HEK293 (cell line): ENCODE data around the gene C5AR2.

Source experiments
- CTCF ChIA-PET: fragments of 350-600 bp; formaldehyde crosslinking; extraction: SDS; loops from one replicate; lab custom pipeline; 2021; ENCODE audit warnings: antibody characterized with exemption; lab: Yijun Ruan, JAX
- POLR2A ChIA-PET: fragments of 300-600 bp; formaldehyde crosslinking; extraction: SDS; loops from one replicate; lab custom pipeline; 2020; ENCODE audit warnings: antibody characterized with exemption, inconsistent platforms; lab: Yijun Ruan, JAX
- H3K27ac ChIP-seq: fragments of 200-500 bp; sonication (Bioruptor generic); 2 replicates; pipeline ENCODE4 v1.5.1; 2014; ENCODE audit warnings: low read depth, low read length, control low read depth, inconsistent platforms; ENCODE audit errors: extremely low read depth
- H3K36me3 ChIP-seq, 2 experiments: fragments of 200-500 bp in 1 of 2; sonication (Bioruptor generic) in 1 of 2; 1 replicate in 1 of 2; 2 replicates in 1 of 2; pipeline ENCODE4 v1.5.1; 2014 to 2017; ENCODE audit warnings: inconsistent platforms in 2 of 2, low read length in 2 of 2; ENCODE audit not compliant: control insufficient read depth in 2 of 2, insufficient read depth in 1 of 2
- H3K4me1 ChIP-seq: fragments of 200-500 bp; sonication (Bioruptor generic); 2 replicates; pipeline ENCODE4 v1.5.1; 2014; ENCODE audit warnings: mild to moderate bottlenecking, low read length, inconsistent platforms; ENCODE audit not compliant: control insufficient read depth, insufficient read depth
- H3K4me3 ChIP-seq: 2 replicates; pipeline ENCODE4 v1.5.1; 2011; ENCODE audit warnings: low read depth, mild to moderate bottlenecking, control low read depth, low read length, moderate library complexity
- H3K9me3 ChIP-seq: fragments of 200-500 bp; sonication (Bioruptor generic); 2 replicates; pipeline ENCODE4 v1.5.1; 2014; ENCODE audit warnings: low read depth, low read length, inconsistent platforms; ENCODE audit not compliant: control insufficient read depth, insufficient read depth
- CTCF ChIP-seq: fragments of 450-650 bp; formaldehyde crosslinking; IDR thresholded peaks from 2 replicates; pipeline ENCODE4 v1.5.1; 2016; ENCODE audit warnings: missing biosample characterization, missing genetic modification characterization
- HIC1 ChIP-seq: fragments of 450-650 bp; formaldehyde crosslinking; IDR thresholded peaks from 2 replicates; pipeline ENCODE4 v1.5.1; 2016; ENCODE audit warnings: missing biosample characterization, missing genetic modification characterization
- KLF10 ChIP-seq: fragments of 450-650 bp; IDR thresholded peaks from 2 replicates; pipeline ENCODE4 v1.5.1; 2018; ENCODE audit warnings: missing biosample characterization, mild to moderate bottlenecking, missing genetic modification characterization
- RBAK ChIP-seq: fragments of 450-650 bp; formaldehyde crosslinking; IDR thresholded peaks from 2 replicates; pipeline ENCODE4 v1.5.1; 2016; ENCODE audit warnings: missing biosample characterization, missing genetic modification characterization
- ZBTB17 ChIP-seq: fragments of 450-650 bp; formaldehyde crosslinking; IDR thresholded peaks from 2 replicates; pipeline ENCODE4 v1.5.1; 2016; ENCODE audit warnings: missing biosample characterization, missing genetic modification characterization
- ZNF112 ChIP-seq: fragments of 450-650 bp; formaldehyde crosslinking; IDR thresholded peaks from 2 replicates; pipeline ENCODE4 v1.5.0; 2017; ENCODE audit warnings: missing biosample characterization, missing genetic modification characterization
- ZNF114 ChIP-seq: fragments of 450-650 bp; formaldehyde crosslinking; IDR thresholded peaks from 2 replicates; pipeline ENCODE4 v1.5.0; 2017; ENCODE audit warnings: missing biosample characterization, missing genetic modification characterization
- ZNF302 ChIP-seq: fragments of 450-650 bp; formaldehyde crosslinking; IDR thresholded peaks from 2 replicates; pipeline ENCODE4 v1.5.1; 2016; ENCODE audit warnings: missing biosample characterization, missing genetic modification characterization, low read depth
- ZNF366 ChIP-seq: fragments of 450-650 bp; formaldehyde crosslinking; conservative IDR thresholded peaks from 2 replicates; pipeline ENCODE4 v1.5.1; 2016; ENCODE audit warnings: missing biosample characterization, missing genetic modification characterization
- ZNF529 ChIP-seq: fragments of 450-650 bp; formaldehyde crosslinking; IDR thresholded peaks from 2 replicates; pipeline ENCODE4 v1.5.1; 2017; ENCODE audit warnings: missing genetic modification characterization, missing biosample characterization; ENCODE audit not compliant: insufficient replicate concordance
- ZNF558 ChIP-seq: fragments of 450-650 bp; formaldehyde crosslinking; IDR thresholded peaks from 2 replicates; pipeline ENCODE4 v1.5.1; 2016; ENCODE audit warnings: missing biosample characterization, missing genetic modification characterization
- ZNF610 ChIP-seq: fragments of 450-650 bp; formaldehyde crosslinking; IDR thresholded peaks from 2 replicates; pipeline ENCODE4 v1.5.1; 2016; ENCODE audit warnings: missing biosample characterization, missing genetic modification characterization, borderline replicate concordance
- ZNF639 ChIP-seq: fragments of 450-650 bp; formaldehyde crosslinking; IDR thresholded peaks from 2 replicates; pipeline ENCODE4 v1.5.1; 2016; ENCODE audit warnings: missing biosample characterization, missing genetic modification characterization
- ZSCAN23 ChIP-seq: fragments of 450-650 bp; formaldehyde crosslinking; IDR thresholded peaks from 2 replicates; pipeline ENCODE4 v1.5.1; 2016; ENCODE audit warnings: missing biosample characterization, missing genetic modification characterization
- TF ChIP-seq, protein P1 (sequence below): fragments of 450-650 bp; formaldehyde crosslinking; IDR thresholded peaks from 2 replicates; pipeline ENCODE4 v1.5.1; 2016; ENCODE audit warnings: missing biosample characterization, missing genetic modification characterization
- TF ChIP-seq, protein P2 (sequence below): fragments of 450-650 bp; formaldehyde crosslinking; IDR thresholded peaks from 2 replicates; pipeline ENCODE4 v1.5.1; 2016; ENCODE audit warnings: missing biosample characterization, missing genetic modification characterization, low read depth

C5AR2 gene

DNA sequence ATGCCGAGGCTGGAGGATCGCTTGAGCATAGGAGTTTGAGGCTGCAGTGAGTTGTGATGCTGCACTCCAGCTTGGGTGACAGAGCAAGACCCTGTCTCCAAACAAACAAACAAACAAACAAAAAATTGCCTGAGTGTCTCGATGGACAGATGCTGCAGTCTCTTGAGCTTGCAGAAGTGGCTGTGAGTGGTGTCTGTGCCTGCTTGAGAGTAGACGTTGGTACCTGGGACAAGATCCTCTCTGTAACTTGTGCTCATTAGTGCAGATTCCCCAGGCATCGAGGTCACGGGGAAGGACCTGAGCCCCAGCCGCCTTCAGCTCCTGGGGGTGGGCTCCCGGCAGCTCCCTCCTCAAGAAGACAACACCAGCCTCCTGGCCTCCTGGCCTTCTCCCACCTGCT, 8.6 kb upstream of the C5AR2 start (continued):
- TF ChIP-seq, protein P1, sequence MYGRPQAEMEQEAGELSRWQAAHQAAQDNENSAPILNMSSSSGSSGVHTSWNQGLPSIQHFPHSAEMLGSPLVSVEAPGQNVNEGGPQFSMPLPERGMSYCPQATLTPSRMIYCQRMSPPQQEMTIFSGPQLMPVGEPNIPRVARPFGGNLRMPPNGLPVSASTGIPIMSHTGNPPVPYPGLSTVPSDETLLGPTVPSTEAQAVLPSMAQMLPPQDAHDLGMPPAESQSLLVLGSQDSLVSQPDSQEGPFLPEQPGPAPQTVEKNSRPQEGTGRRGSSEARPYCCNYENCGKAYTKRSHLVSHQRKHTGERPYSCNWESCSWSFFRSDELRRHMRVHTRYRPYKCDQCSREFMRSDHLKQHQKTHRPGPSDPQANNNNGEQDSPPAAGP (tag by site-specific recombination) = no peak
- no peak for TF ChIP-seq ZNF610
- TF ChIP-seq RBAK (tag by site-specific recombination) = no peak
- TF ChIP-seq, protein P2, sequence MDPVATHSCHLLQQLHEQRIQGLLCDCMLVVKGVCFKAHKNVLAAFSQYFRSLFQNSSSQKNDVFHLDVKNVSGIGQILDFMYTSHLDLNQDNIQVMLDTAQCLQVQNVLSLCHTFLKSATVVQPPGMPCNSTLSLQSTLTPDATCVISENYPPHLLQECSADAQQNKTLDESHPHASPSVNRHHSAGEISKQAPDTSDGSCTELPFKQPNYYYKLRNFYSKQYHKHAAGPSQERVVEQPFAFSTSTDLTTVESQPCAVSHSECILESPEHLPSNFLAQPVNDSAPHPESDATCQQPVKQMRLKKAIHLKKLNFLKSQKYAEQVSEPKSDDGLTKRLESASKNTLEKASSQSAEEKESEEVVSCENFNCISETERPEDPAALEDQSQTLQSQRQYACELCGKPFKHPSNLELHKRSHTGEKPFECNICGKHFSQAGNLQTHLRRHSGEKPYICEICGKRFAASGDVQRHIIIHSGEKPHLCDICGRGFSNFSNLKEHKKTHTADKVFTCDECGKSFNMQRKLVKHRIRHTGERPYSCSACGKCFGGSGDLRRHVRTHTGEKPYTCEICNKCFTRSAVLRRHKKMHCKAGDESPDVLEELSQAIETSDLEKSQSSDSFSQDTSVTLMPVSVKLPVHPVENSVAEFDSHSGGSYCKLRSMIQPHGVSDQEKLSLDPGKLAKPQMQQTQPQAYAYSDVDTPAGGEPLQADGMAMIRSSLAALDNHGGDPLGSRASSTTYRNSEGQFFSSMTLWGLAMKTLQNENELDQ (tag by site-specific recombination) = no peak
- TF ChIP-seq ZBTB17 (tag by site-specific recombination) = no peak
- no peak for TF ChIP-seq ZNF114 (tag by site-specific recombination)
- TF ChIP-seq, all 188 proteins: peak for 0

DNA sequence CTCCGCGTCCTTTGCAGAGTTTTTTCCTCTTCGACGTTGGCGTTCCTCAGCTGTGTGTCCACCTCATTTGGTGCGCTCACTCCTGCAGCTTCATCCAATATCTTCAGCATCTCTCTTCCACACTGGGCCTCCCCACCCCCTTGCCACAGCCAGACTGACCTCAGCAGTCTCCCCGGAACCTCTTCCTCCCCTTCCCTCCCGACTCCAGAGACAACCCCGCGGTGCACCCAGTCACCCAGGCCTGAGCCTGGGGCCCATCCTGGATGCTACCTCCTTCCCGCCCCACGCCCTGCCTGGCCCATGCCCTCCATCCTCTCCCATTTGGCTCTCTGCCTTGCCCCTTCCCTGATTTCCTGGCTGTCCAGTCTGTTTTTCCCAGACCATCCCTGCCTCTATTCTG, 8.1 kb upstream of the C5AR2 start:
- H3K4me1 ChIP-seq = no peaks in the 10 kb centered on the region
- ChIA-PET POLR2A (interaction anchor here (1.2 kb wide), 1 partner anchor 25 kb away, joined by 5 read pairs; the partner anchor contains the start of gene DHX34), CTCF (interaction anchor here (0.7 to 1.6 kb wide), 3 partner anchors 25 to 68 kb away, joined by 3 to 8 read pairs (median 3); partner anchors contain the start of gene DHX34)
- H3K4me3 ChIP-seq = no peak overlapping the region
- TF ChIP-seq HIC1 (tag by site-specific recombination) (no peak), ZSCAN23 (no peak), CTCF (no peak), ZNF639 (tag by site-specific recombination) (no peak), ZNF529 (tag by site-specific recombination) (no peak), ZNF558 (tag by site-specific recombination) (no peak), ZNF112 (tag by site-specific recombination) (no peak), KLF10 (tag by site-specific recombination) (no peak), ZNF302 (tag by site-specific recombination) (no peak), ZNF366 (tag by site-specific recombination) (no peak)
- no peaks in the 10 kb centered on the region for H3K9me3 ChIP-seq
- no peaks in the 10 kb centered on the region for H3K36me3 ChIP-seq
- no peak overlapping the region for H3K27ac ChIP-seq
